HG03354 (cell line): ENCODE results near the gene CEBPG.

Source experiments
- ATAC-seq: cut with Tn5 transposase; IDR thresholded peaks from one replicate; pipeline ENCODE4 v1.9.1; 2021; ENCODE audit warnings: mild to moderate bottlenecking; ENCODE audit not compliant: unreplicated experiment, poor library complexity, severe bottlenecking

The CEBPG gene

DNA sequence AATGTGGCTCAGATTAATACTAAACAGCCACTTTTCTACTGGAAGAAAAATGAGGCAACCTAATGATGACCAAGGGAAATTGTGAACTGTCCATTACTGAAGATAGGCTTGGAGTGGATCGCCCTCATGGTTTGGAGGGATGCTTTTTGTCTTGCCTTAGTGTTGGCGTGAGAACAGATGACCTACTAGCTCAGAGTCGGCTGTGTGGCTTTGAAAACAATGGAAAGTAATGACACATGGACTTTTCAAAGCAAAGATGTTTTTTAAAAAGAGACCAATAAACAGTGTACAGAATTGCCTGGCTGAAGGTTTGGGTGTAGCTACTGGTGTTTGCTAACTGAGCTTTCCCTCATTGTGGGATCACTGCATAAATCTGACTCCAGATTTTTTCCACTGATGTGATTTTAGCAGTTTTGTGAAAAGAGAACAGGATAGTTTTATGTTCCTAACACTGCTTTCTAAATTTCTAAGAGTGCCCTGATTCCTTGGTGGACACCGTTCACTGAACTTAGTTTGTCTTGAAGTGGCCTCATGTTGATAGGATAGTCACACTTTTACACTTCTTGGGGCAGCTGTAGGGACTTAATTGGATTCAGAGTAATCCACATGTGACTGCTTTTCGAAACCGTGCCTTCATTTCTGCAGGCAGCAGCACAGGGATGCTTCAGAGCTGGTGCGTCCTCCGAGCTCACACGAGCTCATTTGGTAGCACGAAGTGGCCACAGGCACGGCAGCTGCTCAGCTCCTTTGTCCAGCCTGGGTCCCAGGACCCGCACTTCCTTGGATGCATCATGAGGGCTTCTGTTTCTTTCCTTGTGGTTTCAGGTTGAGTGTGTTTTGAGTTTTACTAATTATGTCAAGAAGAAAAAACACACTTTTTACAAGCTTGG, 4.3 kb downstream of the CEBPG start:
- ATAC-seq = no peak

DNA sequence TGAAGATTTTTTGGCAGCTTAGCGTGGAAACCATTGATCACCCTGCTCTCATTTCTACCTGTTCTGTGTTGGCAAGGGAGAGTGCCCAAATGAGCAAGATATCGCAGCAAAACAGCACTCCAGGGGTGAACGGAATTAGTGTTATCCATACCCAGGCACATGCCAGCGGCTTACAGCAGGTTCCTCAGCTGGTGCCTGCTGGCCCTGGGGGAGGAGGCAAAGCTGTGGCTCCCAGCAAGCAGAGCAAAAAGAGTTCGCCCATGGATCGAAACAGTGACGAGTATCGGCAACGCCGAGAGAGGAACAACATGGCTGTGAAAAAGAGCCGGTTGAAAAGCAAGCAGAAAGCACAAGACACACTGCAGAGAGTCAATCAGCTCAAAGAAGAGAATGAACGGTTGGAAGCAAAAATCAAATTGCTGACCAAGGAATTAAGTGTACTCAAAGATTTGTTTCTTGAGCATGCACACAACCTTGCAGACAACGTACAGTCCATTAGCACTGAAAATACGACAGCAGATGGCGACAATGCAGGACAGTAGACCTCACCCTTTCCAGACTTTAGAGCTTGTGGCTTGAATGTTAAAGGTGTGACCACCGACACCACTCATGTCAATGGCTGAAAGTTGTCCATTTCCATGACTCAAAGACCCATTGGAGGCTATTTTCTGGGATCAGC, 5.8 kb downstream of the CEBPG start:
- no peak for ATAC-seq

DNA sequence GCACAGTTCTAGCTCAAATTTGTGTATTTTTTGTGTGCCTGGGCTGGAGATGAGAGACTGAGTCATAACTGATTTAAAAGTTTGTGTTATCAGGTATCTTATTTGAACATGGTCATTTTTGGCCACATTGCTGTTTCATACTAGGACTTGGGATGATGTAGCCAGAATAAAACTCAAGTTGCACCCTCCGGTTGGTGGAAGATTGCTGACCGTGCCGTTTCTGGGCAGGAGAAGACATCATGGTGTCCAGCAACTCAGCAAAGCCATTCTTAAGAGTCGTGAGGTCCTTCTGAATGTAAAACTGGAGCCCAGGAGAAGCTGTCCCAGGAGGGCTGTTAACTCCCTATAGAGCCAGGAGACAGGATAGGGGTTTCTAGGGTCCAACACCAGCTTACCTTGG, 7.6 kb downstream of the CEBPG start:
- no peak for ATAC-seq

DNA sequence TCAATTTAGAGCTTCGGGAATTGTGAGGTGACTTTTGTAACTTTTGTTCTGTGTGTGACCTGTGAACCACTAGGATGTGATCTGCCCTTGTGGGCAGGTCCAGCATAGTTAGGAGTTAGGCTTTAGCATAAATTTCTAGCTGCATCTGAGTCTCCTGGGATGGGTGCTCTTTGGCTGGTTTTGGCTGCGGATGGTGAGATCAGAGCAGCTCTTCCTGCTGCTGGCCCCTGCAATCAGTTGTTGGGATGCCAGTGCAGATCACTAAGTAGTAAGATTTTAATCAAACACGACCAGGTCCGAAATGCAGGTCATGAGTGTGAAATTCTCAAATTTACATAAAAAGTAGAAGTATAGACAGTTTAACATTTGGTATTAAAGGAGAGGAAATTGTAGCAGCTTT, 8.5 kb downstream of the CEBPG start:
- no peak for ATAC-seq

DNA sequence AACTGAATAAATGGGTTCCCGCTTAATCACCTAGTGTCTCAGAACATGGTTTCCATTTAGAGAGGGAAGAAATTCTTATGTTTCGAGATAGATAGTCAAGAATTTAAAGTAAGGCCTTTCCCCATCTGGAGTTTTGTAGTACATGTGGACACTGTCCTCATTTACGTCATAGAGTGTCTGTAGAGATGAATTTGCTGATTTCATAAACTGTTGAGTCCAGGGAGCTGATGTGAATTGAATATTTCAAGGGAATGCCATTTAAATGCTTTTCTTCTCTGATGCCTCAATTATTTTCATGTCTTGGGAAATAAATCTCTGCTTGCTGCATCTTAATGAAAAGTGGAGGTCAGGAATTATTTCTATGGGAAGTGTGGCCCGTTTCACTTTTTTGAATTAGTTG, 9.5 kb downstream of the CEBPG start:
- no peak for ATAC-seq

DNA sequence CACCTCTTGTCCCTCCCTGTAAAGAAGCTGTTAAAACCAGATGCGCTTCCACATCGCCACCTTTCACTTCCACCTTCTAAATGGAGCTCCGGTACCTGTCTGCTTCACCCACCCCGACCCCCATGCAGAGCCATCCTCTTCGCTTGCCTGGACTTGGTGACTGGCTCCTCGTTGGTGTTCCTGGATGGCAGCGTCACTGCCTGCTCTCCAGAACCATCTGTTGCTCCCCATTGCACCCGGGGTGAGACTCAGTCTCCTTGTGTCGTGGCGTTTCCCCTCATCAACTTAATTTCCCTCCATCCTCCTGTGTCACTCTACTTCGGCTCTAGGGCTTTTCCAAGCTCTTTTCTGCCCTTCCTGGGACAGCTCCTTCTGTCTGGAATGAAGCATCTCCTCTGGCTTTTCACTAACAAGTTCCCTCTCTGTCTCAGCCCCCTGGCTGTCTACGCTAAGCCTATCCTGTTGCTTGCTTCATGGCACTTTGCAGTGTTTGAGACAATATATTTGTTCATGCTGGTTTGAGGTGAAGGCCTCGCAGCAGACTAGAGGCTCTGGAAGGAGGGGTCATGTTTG, 10.3 kb downstream of the CEBPG start:
- ATAC-seq = no peak

DNA sequence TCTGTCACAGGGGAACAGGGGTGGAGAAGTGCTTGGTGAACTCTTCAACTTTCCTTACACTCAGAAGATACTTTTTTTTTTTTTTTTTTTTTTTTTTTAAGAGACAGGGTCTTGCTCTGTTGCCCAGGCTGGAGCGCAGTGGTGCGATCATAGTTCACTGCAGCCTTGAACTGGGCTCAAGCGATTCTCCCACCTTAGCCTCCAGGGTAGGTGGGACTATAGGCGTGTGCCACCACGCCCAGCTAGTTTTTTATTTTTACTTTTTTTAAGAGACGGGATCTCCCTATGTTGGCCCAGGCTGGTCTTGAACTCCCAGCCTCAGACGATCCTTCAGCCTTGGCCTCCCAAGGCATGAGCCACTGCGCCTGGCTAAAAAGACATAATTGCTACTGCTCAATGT, 11.5 kb downstream of the CEBPG start:
- ATAC-seq = no peak

DNA sequence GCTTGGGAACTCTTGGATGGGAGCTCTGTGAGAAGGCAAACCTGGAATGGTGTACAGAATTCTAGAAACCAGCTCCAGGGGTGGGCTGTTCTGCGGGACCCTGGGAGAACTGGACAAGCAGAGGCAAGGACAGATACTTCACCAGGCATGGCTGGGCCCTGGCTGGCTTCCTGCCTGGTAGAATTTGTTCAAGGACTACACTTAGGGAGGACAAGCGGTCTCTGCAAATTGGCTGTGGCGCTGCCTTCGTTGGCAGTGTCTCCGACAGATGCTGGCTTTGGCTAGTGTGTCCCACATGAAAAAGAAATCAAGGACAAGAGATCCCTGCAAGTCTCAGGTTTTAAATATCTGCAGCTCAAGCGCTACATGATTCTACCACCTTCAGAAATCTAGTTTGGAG, 12.4 kb downstream of the CEBPG start:
- ATAC-seq = no peak

DNA sequence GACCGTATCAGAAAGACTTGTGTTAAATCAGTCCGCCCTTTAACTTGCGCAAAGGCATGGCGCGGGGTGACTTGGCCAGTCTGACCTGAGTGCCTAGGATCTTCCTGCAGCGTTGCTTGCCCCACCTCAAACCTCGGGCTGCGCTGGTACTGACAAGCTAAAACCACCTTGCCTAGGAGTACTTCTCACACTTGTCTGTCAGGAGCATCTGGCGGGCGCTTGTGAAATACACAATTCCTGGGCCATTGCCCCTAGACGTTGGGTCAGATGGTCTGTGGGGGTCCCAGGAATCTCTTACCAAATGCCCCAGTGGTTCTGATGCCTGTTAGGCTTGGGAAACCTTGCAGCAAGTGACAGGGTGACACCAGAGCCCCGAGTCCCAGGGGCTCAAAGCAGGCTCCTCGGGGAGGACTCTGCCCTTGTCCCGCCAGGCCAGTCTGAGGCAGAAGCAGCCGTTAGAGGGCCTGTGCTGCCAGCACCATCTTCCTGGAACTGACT, 12.9 kb downstream of the CEBPG start:
- no peak for ATAC-seq

DNA sequence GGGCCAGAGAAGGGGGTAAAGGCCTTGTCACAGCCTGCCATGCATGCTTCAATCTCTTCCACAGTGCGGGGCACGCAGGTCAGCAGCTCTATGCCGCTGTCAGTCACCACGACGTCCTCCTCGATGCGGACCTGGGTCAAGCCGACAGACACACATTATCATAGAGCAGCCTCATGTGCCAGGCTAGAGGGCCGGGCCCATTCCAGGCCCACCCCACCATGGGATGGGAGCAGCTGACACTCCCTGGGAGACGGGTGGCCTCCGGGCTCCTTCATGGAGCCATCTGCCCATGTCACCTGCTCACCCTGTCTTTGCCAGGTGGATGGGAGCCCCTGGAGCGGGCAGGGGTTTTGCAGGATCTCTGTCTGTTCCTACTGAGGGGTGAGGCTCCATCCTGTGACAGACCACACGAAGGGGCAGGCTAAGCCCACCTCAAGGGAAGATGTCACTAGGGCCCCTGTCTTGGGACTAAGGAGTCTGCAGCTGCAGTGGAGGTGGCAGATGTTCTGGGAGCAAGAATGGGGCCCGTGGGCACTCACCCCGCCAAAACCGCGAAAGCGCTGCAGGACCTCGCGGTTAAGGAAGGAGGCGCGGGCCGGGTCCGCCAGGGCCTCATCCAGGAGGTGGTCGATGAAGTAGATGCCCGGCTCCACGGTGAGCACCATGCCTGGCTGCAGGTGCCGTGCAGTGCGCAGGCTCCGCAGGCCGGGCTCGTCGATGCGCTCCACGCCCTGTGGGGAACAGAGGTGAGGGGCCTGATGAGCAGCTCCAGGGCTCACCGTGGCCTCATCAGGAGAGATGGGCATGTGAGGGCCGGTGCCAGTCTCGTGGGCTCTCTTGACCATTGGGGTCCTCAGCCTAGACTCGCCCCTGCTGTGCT, 14.1 kb downstream of the CEBPG start:
- no peak for ATAC-seq

DNA sequence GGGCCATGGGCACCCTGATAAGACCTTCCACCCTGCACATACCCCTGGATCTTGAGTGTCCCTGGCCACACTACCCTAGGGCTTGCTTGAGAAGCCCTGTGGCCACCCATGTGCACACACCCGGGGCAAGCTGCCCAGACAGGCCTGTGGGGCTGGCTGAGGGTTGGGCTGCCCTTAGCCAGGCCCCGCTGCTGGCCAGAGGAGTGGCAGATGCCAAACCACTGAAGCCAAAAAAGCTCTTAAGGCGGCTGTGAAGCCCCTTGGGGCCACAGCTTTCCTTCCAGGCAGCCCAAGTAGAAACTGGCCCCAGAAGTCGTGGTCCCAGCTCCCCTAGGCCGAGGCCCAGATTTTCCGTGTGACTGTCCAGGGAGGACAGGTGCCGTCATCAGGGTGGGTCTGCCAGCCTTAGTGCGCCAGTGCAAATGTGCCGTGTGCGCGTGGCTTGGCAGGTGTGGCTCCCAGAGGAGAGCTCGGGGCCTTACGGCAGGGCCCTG, 14.8 kb downstream of the CEBPG start:
- no peak for ATAC-seq

DNA sequence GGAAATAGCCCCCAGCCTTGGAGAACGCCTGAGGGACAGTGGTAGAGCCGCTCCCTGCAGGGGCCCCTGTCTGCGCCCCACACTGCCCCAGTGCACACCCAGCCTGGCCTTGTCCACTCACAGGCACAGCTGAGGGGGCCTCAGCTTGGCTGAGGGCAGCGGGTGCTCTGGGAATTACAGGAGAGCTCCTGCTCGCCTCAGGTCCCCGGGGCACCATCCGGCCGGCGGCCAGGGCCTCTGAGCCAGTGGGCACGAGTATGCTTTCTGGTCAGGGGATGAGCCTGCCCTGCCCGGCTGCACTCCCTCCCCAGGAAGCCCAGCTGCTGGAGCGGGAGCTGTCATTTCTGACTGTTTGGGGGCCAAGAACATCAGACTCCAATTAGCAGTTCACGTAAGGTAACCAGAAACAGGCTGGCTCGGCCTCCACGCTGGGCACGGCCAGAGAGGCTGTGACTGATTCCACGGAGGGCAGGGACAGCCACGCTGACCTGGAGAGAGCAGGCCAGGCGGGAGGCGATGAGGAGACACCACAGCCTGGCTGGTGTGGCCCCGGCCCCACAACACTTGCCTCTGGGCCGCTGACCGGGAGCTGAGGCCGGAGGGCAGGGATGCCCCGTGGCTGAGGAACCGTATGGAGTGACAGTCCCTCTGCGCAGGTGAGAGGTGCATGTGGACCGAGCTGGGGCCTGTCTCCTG, 15.4 kb downstream of the CEBPG start:
- no peak for ATAC-seq

DNA sequence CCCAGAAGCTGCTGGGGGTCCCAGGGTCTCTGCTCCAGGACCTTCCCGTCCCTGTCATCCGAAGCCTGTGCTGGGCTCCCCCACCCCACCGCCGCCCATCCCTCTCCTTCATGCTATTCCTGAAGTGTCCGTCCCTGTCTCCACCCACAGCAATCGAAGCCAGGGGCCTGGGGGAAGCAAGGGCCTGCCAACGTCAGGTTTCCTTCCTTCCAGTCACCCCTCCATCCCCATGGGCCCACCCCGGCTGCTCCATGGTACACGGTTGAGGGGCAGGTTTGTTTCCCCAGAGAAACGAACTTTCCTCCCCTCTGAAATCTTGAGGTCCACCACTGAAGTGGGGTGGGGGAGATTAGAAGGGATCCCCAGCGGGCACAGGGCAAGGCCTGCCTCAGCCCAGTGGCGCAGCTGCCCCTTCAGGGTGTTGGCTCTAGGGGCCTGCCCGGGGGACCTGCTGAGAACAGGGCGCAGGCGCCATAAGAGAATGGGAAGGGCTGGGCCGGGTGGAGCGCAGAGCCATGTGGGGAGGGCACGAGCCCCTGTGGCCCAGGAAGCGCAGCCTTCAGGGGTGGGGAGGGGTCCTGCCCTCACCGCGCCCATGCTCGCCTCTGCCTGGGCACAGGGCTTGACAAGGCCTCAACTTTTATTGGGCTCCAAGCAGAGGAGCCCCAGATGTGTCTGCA, 16.1 kb downstream of the CEBPG start:
- no peak for ATAC-seq

DNA sequence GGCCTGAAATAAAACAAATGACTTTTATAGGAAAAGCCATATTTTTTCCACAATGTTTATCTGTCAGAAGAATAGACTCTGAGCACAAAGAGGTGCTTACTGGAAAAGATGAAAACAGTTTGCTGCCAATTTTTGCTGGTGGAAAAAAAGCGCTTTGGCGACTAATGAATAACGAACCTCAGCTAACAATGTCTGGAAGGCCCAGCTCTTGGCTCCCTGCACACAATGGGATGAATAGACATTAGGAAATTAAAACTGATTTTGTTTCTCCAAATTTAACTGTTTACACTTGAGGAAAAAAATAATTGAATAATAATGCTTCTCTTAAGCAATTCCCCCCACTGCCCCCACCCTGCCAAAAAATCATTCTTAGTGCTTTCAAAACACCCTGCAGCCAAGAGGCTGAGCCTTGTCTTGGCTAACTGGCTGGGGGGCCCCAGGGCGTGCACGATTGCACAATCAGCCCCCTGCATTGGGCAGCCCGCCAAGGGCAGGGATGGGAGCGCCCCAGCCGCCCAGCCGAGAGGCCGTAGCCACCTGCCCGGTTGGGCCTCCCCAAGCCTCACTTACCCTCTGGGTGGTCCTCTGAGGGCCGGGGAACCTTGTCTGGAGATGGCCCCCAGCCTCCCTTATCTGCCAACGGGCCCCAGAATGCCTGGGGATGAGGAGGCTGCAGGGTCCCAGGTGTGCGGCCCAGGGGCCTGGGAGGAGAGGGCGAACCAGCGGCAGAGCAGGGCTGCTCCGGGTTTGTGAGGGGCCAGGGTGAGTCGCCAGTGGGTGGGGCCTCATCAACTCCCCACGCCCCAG, 16.8 kb downstream of the CEBPG start:
- ATAC-seq = no peak

DNA sequence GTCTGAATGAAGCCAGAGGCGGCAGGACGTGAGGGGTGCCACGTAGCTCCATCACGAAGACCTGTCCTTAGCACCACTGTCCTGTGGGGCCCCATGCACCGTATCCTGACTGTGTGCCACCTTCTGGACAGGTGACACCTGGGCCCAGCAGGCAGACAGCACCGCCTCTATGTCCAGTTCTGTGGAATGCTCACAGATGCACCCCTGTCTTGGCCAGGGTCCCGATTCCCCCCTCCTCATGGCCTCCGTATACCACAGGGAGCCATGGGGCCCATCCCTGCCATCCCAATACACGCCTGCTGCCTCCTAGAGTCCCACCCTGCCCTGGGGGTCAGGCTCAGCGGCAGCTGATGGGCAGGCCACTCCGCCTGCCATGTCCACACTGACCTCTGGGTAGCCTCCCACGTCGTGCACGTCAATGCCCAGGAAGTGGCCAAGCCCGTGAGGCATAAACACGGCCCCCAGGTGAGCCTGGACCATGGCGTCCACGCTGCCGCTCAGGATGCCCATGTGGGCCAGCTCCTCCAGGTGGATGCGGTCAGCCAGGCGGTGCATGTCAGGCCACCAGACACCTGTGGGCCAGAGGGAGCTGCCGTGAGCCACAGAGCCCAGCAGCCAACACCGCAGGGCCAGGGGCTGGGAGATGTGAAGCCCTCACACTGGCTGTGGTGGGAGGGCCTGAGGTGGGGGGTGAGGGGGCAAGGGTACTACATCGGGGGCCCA, 17.6 kb downstream of the CEBPG start:
- ATAC-seq = no peak

DNA sequence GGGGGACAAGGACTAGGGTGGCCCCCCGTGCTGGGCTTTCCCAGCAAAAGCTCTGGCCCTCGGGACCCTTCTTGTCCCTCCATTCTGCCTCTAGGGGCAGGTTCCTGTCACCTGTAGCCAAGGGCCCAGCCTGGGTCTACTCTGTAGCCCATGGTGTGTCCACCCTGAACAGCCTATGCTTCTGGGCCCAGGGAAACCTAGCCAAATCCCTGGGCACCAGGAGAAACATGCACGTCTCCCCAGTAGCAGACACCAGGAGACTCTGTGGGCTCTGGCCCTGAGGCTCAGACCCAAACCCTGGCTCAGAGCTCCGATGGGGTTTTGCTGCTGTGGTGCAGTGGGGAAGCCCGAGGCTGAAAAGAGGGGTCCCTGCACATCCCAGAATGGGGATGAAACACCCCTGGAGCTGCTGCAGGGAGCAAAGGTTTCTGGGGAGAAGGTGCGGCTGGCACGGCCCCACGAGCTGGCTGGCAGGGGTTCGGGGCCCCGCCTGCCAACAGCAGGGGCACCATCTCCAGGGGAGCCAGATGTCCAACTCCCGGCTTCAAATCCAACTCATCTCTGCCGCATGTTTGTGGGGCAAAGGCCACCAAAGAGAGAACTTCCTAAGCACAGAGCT, 18.2 kb downstream of the CEBPG start:
- ATAC-seq = no peak
